ENCODE results near the gene B4GALNT1. TPM values are rescaled to one million over a fixed set of nuclear protein-coding genes. Genes with fewer than 3 reads are reported as not detected.

Gene B4GALNT1
- total and polyA plus RNA-seq, 9 of the 15 experiments (the other 6 are each of a cell fraction or from before 2014, with no cell fraction given): 1.0 to 32.2 (median 9.8) TPM

GRCh38 chr12:57632073-57632957, 686 bp downstream of the B4GALNT1 start (continued):
- TF ChIP-seq ZNF143 (CRISPR knock-in tag; IDR thresholded peaks at IDR 0.05): no peak
- no peak for TF ChIP-seq ELF4 (CRISPR knock-in tag; IDR thresholded peaks at IDR 0.05)
- no peak for TF ChIP-seq PREB (CRISPR knock-in tag; IDR thresholded peaks at IDR 0.05)
- TF ChIP-seq ZBTB26 (CRISPR knock-in tag; IDR thresholded peaks at IDR 0.05): no peak
- no peak for TF ChIP-seq CREB5 (CRISPR knock-in tag; IDR thresholded peaks at IDR 0.05)
- no peak for TF ChIP-seq TEAD2 (tag; IDR thresholded peaks at IDR 0.05)
- no peak for TF ChIP-seq ZNF407 (IDR thresholded peaks at IDR 0.05; ENCODE audit: low read depth)
- TF ChIP-seq E2F6 (IDR thresholded peaks at IDR 0.05; ENCODE audit: borderline replicate concordance in 1 of 2, extremely low read depth in 1 of 2, insufficient read depth in 1 of 2, insufficient read length in 1 of 2, low read depth in 1 of 2, low read length in 1 of 2, poor library complexity in 1 of 2, severe bottlenecking in 1 of 2): peak in 1 of 2 experiments; percentile 20
- TF ChIP-seq SRSF1 (IDR thresholded peaks at IDR 0.05; ENCODE audit: low read depth, low read length): 0 out of 2 replicates have a peak, but pooled peaks have one; percentile 43
- TF ChIP-seq HCFC1 (IDR thresholded peaks at IDR 0.05; ENCODE audit: low read depth, low read length): no peak
- no peak for TF ChIP-seq ZNF408 (CRISPR knock-in tag; IDR thresholded peaks at IDR 0.05; ENCODE audit: low read depth)
